Stimulated activated effector memory CD8-positive, alpha-beta T cell treated with anti-CD3 and anti-CD28 coated beads, Interleukin-12 subunit alpha, Interleukin-12 subunit beta, amount 100 ng/mL, for 72 hours (primary cell): ENCODE data around the gene MRPL51.

ENCODE experiments used
- ATAC-seq: fragments of 150-1000 bp; cut with Tn5 transposase; 2 replicates; pipeline ENCODE4 v1.10.0; 2021
- DNase-seq, 2 donors: peaks; one replicate each; pipeline ENCODE4 v3.0.0; 2021 to 2022; ENCODE audit warnings: low spot score in 2 of 2
- H3K27ac Mint-ChIP-seq: one replicate; pipeline ENCODE4 v1.8.0; 2022; ENCODE audit warnings: mild to moderate bottlenecking, mixed read lengths
- H3K36me3 Mint-ChIP-seq: one replicate; pipeline ENCODE4 v1.8.0; 2022; ENCODE audit warnings: mild to moderate bottlenecking, mixed read lengths
- H3K4me1 Mint-ChIP-seq: one replicate; pipeline ENCODE4 v1.8.0; 2022; ENCODE audit warnings: mixed read lengths
- H3K4me3 Mint-ChIP-seq: one replicate; pipeline ENCODE4 v1.8.0; 2022; ENCODE audit warnings: mild to moderate bottlenecking, mixed read lengths
- H3K9me3 Mint-ChIP-seq: one replicate; pipeline ENCODE4 v1.8.0; 2022; ENCODE audit warnings: mixed read lengths

Gene MRPL51

DNA sequence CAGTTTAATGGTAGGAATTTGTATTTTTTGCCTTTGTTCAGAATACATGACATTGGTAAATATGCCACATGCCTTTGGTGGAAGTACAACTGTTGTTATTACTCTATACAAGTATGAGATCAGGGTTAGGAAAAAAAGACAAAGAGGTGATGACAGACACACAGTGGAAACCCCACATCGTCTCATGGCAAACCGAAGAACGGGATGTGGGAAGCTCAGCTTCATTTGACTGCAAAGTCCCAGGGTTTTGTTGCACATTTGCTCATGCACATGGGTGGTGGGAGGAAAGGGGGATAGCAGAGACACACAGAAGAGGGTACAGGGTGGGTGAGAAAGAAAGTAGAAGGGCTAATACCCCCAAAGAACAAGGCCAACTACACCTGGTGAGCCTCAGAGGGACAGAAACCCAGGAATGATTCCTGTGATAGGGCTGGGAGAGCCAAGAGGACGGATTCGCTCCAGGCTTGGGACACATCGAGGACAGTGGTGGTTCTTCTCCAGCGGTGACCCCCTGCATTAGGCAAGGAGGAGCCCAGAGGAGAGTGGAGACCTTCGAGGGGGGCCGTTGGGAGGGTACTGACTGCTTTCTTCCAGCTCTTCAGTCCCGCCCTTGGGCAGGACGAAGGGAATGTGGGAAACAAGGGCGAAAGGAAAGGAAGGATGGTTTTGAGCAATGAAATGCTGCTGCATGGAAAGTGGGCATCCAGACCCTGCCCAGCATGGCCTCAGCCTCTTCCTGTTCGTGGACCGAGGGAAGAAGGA is 30.6 kb downstream of the MRPL51 start:
- Mint-ChIP-seq H3K4me1 (peaks cover 81% of the 10 kb centered on the region), H3K9me3 (no peaks in the 10 kb centered on the region), H3K4me3 (peak overlapping the region; percentile 78), H3K36me3 (peaks cover 100% of the 10 kb centered on the region), H3K27ac (peak overlapping the region; percentile 94)
- no peak for DNase-seq
- peak; percentile 73 for ATAC-seq

GRCh38 chr12:6461401-6462233 is 31.4 kb downstream of the MRPL51 start:
- no peaks in the 10 kb centered on the region for H3K9me3 Mint-ChIP-seq
- DNase-seq = peak; percentile 54 to 85
- peaks cover 100% of the 10 kb centered on the region for H3K36me3 Mint-ChIP-seq

GRCh38 chr12:6460751-6461371 is 32.2 kb downstream of the MRPL51 start:
- peak overlapping the region; percentile 94 for H3K27ac Mint-ChIP-seq
- no peak for DNase-seq
- H3K4me3 Mint-ChIP-seq = peak overlapping the region; percentile 78
- ATAC-seq = peak; percentile 38
- peaks cover 100% of the 10 kb centered on the region for H3K36me3 Mint-ChIP-seq
- no peaks in the 10 kb centered on the region for H3K9me3 Mint-ChIP-seq
- peaks cover 71% of the 10 kb centered on the region for H3K4me1 Mint-ChIP-seq

More at GRCh38 chr12:6461401-6462233, 31.4 kb downstream of the MRPL51 start:
- peak overlapping the region; percentile 94 for H3K27ac Mint-ChIP-seq
- ATAC-seq = peak; percentile 96
- peaks cover 79% of the 10 kb centered on the region for H3K4me1 Mint-ChIP-seq
- H3K4me3 Mint-ChIP-seq = peak overlapping the region; percentile 78

- H3K4me3 Mint-ChIP-seq = no peak overlapping the region
- H3K4me1 Mint-ChIP-seq = peaks cover 69% of the 10 kb centered on the region
- H3K36me3 Mint-ChIP-seq = peaks cover 100% of the 10 kb centered on the region
- peak overlapping the region; percentile 100 for H3K27ac Mint-ChIP-seq
- DNase-seq (no peak), ATAC-seq (no peak)
- no peaks in the 10 kb centered on the region for H3K9me3 Mint-ChIP-seq
Measured at GRCh38 chr12:6459004-6459337, 34.1 kb downstream of the MRPL51 start.

GRCh38 chr12:6458281-6459003 is 34.6 kb downstream of the MRPL51 start:
- no peak for DNase-seq
- peaks cover 69% of the 10 kb centered on the region for H3K4me1 Mint-ChIP-seq
- H3K36me3 Mint-ChIP-seq = peaks cover 100% of the 10 kb centered on the region
- ATAC-seq = no peak
- H3K9me3 Mint-ChIP-seq = no peaks in the 10 kb centered on the region
- peak overlapping the region; percentile 100 for H3K27ac Mint-ChIP-seq
- H3K4me3 Mint-ChIP-seq = no peak overlapping the region

DNA sequence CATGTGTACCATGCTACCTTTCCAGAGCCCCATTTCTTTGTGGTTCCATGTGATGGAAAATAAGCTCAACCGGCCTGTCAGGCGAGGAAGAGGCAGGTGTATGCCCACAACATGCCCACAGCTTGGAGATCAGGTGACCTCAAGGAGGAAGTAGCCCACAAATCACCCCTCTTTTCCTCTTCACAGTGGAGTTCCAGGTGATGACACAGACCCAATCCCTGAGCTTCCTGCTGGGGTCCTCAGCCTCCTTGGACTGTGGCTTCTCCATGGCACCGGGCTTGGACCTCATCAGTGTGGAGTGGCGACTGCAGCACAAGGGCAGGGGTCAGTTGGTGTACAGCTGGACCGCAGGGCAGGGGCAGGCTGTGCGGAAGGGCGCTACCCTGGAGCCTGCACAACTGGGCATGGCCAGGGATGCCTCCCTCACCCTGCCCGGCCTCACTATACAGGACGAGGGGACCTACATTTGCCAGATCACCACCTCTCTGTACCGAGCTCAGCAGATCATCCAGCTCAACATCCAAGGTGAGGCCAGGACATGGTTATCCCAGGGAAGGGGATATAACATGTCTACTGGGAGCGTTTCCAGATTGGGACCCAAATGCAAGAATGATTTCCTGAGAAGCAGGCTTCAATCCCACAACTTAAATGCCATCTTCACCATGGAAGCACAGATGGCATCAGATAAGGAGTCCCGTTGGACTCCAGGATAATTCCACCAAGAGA is 35.7 kb downstream of the MRPL51 start:
- H3K4me1 Mint-ChIP-seq = peaks cover 69% of the 10 kb centered on the region
- peak overlapping the region; percentile 100 for H3K27ac Mint-ChIP-seq

GRCh38 chr12:6452944-6453630 is 40.0 kb downstream of the MRPL51 start:
- Mint-ChIP-seq H3K4me3 (peak overlapping the region; percentile 100), H3K36me3 (peaks cover 80% of the 10 kb centered on the region), H3K4me1 (peaks cover 63% of the 10 kb centered on the region), H3K9me3 (no peaks in the 10 kb centered on the region), H3K27ac (peak overlapping the region; percentile 100)
- DNase-seq (no peak), ATAC-seq (peak; percentile 54)

More for the DNA sequence above, 35.7 kb downstream of the MRPL51 start:
- H3K36me3 Mint-ChIP-seq = peaks cover 100% of the 10 kb centered on the region
- no peak for ATAC-seq
- H3K4me3 Mint-ChIP-seq = no peak overlapping the region
- no peak for DNase-seq
- H3K9me3 Mint-ChIP-seq = no peaks in the 10 kb centered on the region

- H3K4me1 Mint-ChIP-seq = peaks cover 68% of the 10 kb centered on the region
- H3K36me3 Mint-ChIP-seq = peaks cover 80% of the 10 kb centered on the region
- DNase-seq (peak in 1 of 2 donors; percentile 64), ATAC-seq (peak; percentile 2)
- peak overlapping the region; percentile 100 for H3K4me3 Mint-ChIP-seq
- no peaks in the 10 kb centered on the region for H3K9me3 Mint-ChIP-seq
- H3K27ac Mint-ChIP-seq = peak overlapping the region; percentile 100
Measured at GRCh38 chr12:6452245-6452943, 40.7 kb downstream of the MRPL51 start.

DNA sequence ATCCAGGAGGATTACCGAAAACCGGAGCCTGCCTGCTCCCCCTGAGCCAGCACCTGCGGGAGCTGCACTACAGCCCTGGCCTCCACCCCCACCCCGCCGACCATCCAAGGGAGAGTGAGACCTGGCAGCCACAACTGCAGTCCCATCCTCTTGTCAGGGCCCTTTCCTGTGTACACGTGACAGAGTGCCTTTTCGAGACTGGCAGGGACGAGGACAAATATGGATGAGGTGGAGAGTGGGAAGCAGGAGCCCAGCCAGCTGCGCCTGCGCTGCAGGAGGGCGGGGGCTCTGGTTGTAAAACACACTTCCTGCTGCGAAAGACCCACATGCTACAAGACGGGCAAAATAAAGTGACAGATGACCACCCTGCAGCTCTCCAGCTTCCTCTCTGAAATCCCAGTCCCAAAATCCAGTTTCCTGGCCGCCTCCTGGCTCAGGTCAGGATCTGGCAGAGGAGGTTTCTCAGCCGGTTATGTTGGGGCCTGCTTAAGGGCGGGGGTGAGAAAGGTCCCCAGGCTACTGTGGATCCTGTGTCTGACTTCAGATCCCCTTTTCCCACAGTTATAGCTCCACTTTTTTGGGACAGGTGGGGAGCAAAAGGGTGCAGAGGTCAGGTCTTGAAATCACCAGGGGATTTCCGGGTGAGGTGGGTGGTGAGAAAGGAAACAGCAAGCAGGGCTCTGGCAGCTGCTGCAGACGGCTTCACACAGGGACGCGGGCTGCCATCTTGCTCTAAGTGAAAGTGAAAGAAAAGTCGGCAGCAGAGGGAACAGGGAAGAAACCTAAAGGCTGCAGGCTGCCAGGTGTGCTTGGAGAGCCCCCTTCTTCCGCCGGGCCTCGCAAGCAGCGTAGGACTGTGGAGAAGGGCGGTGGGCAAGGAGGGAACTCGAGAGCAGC is 41.5 kb downstream of the MRPL51 start, which contains the start of gene TAPBPL:
TSS of gene TAPBPL (plus strand) at position 695 of the 897 bp plus-strand sequence. CDS start 207 bp downstream, outside the sequence.
- H3K4me1 Mint-ChIP-seq = peaks cover 71% of the 10 kb centered on the region
- H3K4me3 Mint-ChIP-seq = peak within 1 kb of the TSS; percentile 100
- peak in 1 of 2 donors; percentile 87 for DNase-seq
- H3K27ac Mint-ChIP-seq = peak within 1 kb of the TSS; percentile 100
- H3K9me3 Mint-ChIP-seq = no peaks in the 10 kb centered on the region
- peaks cover 80% of the 10 kb centered on the region for H3K36me3 Mint-ChIP-seq
- peak; percentile 88 for ATAC-seq

DNA sequence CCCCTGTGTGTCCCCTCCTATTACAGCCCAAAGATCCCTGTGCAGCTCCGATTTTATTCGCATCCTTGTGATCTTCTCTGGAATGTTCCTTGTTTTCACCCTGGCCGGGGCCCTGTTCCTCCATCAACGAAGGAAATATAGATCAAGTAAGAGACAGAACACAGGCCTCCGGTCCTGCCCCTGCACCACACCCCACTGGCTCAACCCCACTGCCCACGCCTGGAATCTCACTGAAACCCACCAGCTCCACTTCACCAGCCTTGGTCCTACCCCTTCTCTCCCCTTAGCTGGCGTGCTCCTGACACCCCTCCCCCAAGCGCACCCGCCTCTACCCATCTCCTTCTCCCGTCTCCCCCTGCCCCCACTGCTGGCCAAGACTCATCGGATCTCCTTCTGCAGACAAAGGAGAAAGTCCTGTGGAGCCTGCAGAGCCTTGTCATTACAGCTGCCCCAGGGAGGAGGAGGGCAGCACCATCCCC is 42.2 kb downstream of the MRPL51 start:
- peak overlapping the region; percentile 100 for H3K4me3 Mint-ChIP-seq
- peak; percentile 2 for ATAC-seq

DNA sequence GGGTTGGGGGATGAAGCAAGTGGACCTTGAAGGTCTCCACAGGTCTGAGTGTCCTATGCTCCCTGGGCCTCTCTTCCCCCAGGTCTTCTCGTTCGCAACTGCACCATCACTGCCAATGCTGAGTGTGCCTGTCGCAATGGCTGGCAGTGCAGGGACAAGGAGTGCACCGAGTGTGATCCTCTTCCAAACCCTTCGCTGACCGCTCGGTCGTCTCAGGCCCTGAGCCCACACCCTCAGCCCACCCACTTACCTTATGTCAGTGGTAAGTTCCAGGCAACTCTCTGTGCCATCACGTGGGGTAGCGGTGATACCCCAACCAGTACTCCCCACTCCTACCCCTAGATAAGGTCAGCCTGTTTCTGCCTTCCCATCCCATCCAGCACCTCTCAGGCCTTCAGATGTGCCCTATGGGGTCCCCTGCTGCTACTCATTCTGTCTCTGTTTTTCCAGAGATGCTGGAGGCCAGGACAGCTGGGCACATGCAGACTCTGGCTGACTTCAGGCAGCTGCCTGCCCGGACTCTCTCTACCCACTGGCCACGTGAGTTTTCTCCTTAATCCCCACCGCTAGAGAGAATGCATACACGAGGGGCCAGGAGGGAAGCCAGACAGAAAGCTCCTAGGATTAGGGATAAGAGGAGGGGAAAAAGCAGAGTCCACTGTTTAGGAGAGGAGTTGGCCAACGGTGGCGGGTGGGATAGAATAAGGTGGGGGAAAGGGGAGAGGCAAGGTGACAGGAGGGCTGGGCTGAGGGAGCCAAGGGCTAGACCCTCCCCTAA is 42.8 kb downstream of the MRPL51 start:
- H3K27ac Mint-ChIP-seq = peak overlapping the region; percentile 100
- H3K4me3 Mint-ChIP-seq = peak overlapping the region; percentile 100
- ATAC-seq = no peak
- H3K36me3 Mint-ChIP-seq = peaks cover 76% of the 10 kb centered on the region
- no peak for DNase-seq
- H3K9me3 Mint-ChIP-seq = no peaks in the 10 kb centered on the region
- H3K4me1 Mint-ChIP-seq = peaks cover 81% of the 10 kb centered on the region

More for the DNA sequence above, 42.2 kb downstream of the MRPL51 start:
- Mint-ChIP-seq H3K9me3 (no peaks in the 10 kb centered on the region), H3K36me3 (peaks cover 78% of the 10 kb centered on the region), H3K4me1 (peaks cover 76% of the 10 kb centered on the region), H3K27ac (peak overlapping the region; percentile 100)
- DNase-seq = peak in 1 of 2 donors; percentile 70
